ENCODE results near the gene ATP11B. TPM values are rescaled to one million over a fixed set of nuclear protein-coding genes. Genes with fewer than 3 reads are reported as not detected.

Gene ATP11B
- total RNA-seq, 1 donor from 2014 or later = 22.7 TPM

DNA sequence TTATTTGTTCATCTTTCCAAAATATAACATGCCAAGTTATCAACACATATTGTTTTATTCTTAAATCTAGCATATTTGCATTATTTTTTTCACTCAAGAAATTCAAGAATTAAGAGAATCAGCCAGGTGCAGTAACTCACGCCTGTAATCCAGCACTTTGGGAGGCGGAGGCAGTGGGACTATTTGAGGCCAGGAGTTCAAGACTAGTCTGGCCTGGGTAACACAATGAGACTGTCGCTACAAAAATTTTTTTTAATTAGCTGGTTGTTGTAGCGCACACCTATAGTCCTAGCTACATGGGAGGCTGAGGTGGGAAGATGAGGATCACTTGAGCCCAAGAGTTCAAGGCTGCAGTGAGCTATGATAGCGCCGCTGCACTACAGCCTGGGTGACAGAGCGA, 176.5 kb downstream of the ATP11B start:
- TF ChIP-seq, protein P1, sequence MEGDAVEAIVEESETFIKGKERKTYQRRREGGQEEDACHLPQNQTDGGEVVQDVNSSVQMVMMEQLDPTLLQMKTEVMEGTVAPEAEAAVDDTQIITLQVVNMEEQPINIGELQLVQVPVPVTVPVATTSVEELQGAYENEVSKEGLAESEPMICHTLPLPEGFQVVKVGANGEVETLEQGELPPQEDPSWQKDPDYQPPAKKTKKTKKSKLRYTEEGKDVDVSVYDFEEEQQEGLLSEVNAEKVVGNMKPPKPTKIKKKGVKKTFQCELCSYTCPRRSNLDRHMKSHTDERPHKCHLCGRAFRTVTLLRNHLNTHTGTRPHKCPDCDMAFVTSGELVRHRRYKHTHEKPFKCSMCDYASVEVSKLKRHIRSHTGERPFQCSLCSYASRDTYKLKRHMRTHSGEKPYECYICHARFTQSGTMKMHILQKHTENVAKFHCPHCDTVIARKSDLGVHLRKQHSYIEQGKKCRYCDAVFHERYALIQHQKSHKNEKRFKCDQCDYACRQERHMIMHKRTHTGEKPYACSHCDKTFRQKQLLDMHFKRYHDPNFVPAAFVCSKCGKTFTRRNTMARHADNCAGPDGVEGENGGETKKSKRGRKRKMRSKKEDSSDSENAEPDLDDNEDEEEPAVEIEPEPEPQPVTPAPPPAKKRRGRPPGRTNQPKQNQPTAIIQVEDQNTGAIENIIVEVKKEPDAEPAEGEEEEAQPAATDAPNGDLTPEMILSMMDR (conservative IDR thresholded peaks at IDR 0.05; ENCODE audit: low read depth, low read length) = no peak

DNA sequence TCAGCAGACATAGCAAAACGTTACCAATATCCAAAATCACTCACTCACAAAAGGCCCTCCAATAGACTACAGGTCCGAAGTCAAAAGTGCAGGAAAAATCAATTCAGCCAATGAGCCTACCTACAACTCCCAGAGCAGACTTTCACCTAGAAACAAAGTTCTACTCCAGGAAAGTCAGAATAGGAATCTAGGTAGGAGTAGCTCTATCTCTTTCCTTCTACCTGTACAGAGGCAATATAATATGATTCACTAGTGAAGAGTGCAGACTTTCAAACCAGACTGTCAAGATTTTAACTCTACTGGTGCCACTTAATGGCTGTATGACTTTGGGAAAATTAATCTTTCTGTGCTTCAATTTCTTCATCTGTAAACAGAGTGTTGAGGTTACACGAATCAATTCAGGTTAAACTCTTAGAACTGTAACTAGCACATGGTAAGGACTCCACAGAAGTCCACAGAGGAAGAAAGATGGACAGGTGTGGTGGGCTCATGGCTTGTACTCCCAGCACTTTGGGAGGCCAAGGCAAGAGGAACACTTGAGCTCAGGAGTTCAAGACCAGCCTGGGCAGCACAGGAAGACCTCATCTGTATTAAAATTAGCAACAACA, 177.6 kb downstream of the ATP11B start:
- TF ChIP-seq, protein P1 (conservative IDR thresholded peaks at IDR 0.05; ENCODE audit: low read depth, low read length) = no peak
- no peak for DNase-seq (ENCODE audit: low read depth)
- H3K4me3 ChIP-seq (ENCODE audit: low read depth, low read length) = no peak overlapping the region

More for the DNA sequence above, 176.5 kb downstream of the ATP11B start:
- DNase-seq (ENCODE audit: low read depth) = no peak
- no peak overlapping the region for H3K4me3 ChIP-seq (ENCODE audit: low read depth, low read length)

Other genes with a start within 250 kb of the ATP11B start
- 11.3 and 17.1 TPM in 2 replicates for gene DCUN1D1, start 187.0 kb downstream of the ATP11B start, total RNA-seq

Data from epithelial cell of proximal tubule (primary cell).